Activated CD8-positive, alpha-beta memory T cell treated with anti-CD3 and anti-CD28 coated beads, Interleukin-2, amount 50 U/mL, for 4 hours (primary cell): ENCODE results near the gene RHOBTB1.

Experiments
- DNase-seq: peaks from one replicate; pipeline ENCODE4 v3.0.0-alpha.2; 2020

The RHOBTB1 gene

DNA sequence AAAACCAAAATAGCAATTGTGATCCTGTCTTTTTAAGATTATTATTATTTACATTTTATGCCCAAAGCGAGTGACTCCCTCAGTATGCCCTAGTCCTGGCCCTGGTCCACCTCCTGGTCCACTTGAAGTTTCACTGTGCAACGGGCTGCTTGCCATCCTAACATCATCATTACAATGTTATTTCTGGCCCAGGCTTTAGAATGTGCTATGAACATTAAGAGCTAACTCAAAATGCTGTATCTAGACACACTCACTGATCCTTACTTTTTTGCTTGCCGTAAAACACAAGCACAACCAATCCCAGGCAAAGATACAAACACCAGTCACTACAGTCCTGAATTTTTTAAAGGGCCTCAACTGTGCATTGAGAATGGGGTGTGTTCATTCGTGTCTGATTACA lies 38.4 kb downstream of the RHOBTB1 start:
- DNase-seq = no peak

DNA sequence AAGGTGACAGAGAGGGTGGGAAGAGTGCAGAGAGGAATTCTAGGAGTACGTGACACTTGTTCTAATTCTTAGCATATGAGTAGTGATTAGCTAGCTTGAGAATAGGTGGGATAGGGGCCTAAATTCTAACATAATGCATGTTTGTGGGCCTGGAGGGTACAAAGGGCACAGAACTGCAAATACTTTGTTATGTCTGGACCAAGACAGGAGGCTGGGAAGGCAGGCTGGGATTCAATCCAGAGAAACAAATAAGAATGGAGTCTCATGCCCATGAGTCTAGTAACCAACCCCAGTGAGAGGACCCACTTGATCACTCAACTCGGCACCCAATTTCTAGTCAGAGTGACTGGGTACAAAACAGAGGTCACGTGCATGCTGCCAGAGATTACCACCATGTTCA lies 40.9 kb downstream of the RHOBTB1 start:
- no peak for DNase-seq

DNA sequence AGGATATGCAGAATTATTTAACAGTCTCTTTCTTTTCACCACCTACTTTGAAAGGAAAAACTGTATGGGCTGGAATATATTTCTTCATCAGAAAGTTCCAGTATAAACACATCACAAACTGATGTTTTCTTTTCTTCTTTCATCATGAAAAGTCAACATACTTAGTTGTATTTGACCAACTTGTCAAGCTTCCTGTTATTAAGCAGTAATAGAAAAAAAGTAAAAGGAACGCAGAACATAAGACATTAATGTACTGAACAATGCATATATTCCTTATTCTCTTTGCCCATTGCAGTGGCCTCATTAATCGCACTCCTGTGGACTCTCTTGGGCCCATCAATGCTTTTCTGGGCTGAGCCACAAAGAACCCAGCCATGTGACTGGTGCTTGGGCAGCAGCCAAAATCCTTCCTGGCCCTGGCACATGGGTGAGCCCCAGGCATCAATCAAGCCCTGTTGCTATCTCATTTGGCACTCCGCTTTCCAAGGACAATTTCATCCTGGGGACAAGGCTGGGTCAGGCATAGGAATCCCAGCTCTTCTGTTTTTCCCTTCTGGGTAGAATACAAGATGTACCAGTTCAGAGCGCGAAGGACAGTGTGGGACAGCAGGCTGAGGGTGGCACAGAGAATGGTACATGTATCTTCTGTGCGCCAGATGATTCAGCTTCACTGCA lies 42.3 kb downstream of the RHOBTB1 start:
- DNase-seq = no peak

DNA sequence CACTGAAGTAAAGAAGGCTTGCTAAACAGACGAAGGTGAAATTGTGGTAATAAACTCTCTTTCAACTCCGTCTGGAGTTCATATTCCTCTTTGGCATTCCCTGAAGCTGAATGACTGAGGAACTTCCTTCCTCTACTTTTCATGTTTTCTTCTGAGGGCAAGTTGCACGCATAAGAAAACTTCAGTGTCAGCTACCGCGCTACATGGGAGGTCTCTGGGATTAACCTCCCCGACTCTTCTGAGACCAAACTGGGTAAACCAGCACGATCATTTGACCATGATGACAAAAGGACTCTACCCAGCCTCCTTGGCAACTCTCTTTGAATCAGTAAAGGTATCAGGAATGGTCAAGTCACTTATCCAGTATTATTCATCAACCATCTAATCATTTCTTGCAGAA lies 44.7 kb downstream of the RHOBTB1 start:
- DNase-seq = no peak

DNA sequence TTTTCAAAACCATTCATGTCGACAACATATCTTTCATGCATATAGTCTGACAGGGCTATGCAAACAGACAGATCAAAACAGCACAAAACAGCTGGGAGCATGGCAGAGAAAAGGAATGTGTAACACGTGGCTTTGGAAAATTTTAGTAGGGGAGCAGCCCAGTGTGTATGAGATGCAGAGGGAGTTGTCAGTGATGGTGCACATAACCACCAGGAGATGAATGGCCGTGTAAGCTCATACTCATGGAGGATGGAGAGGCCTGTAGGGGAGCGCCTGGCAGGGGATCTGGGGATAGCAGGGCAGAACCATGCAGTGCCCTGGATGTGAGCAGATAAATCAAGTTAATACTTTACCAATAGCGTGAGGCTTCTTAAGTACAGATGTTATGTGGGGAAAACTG lies 45.7 kb downstream of the RHOBTB1 start:
- no peak for DNase-seq

DNA sequence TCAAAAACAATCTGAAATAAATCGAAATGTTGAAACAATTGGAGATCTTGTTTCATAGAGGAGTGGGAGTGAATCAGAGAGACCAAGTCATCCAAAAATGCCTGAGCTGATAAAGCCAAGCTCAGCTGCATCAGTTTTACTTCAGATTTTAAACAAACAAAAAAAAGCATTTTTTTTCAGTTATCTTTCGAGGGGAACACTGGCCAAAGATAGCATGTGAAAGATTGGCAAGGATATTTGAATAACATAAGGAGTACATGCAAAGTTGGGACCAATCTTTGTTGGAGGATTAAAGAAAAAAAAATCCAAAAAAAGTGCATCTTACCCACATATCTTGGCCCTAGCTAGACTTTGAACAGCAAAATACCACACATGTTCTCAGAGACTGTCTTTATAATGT lies 47.2 kb downstream of the RHOBTB1 start:
- no peak for DNase-seq

DNA sequence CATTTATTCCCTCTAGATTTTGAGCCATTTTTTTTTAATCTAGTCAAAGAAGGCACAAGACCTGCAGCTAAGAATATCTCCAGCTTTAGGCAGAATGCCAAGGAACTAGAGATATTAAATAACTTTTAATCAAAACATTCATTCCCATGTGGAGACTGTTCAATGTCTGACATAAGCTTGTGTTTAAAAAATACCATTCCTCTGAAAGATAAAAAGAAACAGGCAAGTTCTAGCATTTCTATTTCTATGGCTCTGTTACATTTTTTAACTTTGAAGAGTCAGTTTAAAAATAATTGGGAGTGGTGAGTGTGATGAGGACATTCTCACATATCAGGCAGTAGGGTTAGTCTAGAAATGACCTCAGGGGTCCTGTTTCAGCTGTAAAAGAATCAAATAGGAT lies 48.0 kb downstream of the RHOBTB1 start:
- no peak for DNase-seq

DNA sequence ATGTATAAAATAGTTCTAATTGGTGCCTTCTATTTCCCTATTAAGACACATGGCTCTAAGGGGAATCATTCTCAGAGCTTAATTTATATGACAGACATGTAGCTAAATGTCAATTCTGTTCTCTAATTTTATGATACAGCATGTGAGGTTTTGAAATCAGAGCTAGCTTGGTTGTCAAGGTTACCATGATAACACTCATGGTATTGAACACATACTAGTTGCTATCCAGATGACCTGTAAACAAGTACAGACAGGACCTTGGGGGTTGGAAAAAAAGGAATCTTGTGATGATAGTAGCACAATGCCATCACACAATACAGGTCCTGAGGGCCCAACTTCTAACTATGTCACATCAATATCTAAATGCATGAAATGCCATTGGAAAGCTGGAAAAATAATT lies 49.2 kb downstream of the RHOBTB1 start:
- no peak for DNase-seq

DNA sequence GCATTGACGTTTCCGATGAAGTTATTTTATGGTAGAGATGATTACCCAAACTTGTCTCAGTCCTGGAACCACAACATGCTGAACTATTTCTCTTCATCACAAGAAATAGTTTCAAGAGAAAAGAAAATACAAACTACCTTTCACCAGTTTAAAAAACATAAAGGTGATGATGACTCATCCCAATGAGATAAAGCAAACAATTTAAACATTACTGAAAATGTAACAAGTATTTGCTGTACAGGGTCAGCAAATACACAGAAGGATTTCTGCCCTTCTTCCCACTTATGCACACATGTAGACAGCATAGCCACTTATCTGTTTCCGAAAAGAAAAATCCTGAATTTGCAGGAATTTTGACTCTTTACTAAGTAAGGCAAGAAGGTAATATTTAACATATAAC lies 50.8 kb downstream of the RHOBTB1 start:
- no peak for DNase-seq

DNA sequence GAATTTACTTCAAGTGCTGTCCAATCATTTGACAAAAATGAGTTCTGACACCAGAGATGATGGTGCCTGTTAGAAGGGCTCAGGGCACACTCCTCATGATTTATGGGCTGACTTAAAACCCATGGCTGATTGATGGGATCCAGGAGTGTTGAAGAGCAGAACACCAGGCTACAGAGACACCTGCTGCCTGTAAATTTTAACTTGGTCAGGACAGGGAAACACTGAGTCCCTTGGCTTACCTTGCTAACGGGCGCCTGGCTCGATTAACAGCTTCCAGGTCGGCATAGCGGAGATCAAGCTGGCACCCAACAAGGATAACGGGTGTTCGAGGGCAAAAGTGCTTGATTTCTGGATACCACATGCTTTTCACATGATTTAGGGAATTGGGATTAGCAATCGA lies 51.4 kb downstream of the RHOBTB1 start:
- DNase-seq = no peak

DNA sequence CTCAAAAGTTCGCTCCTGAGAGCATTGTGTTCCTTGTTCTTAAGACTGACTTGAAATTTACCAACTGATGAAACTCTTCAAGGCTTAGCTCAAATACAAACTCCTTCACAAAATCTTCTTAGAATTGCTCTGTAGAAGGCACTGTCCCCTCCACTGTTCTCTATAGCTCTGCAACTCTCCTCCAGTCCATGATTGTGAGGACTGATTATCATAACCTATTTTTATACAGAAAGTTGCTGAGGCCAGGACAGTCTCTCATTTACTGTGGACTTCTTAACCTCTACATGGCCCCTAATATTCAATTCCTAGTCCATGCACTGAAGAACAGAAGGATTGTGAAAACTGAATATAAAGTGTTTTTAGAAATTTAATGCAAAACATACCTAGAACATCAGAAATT lies 53.2 kb downstream of the RHOBTB1 start:
- no peak for DNase-seq

DNA sequence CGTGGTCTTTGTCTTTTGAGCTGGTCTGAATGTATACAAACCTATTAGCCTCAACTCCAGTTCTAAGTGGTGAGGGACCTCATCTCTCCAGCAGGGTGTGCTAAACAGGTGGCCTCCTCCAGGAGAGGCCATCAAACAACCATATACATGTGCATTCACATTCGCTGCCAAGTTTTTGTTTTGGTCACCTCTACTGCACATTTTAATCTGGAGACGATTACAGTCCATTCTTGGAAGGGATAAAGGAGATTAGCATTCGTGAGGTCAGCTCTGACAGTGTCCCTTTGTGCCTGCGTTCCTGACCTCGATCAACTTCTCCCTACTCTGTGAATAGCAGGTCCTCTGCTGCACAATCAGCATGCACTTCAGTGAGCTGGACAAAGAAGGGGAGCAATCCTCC lies 60.8 kb downstream of the RHOBTB1 start:
- no peak for DNase-seq

DNA sequence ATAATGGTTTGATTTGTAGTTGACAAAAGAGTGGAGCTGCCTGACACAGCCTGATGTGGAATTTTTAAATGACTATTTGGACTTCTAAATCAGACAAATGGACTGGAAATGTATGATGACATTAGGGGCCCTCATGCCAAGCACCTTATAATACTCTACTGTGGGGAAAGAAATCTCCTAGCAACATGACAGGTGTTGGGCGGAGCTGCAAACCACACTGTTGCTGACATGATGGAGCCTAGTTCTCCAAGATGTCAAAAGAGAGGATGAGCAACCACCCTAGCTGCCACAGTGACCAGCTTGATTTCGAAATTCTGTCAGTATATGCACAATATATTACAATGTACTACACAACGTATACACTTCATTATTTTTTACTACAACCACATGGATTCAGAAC lies 65.8 kb downstream of the RHOBTB1 start:
- DNase-seq = no peak

DNA sequence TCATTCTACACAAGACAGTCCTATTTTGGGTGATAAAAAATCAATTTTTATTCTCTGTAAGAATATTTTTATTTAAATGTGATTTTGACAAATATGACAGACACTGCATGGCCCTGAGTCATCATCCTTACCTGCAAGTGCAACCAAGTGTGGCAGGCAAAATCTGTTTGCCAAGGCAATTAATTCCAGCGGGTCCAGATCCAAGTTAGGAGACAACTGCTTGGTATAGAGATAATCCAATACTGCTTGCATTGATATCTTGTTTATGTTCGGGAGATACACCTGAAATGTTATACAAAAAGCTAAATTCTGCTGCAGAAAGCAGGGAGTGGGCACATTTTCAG lies 66.2 kb downstream of the RHOBTB1 start:
- DNase-seq = no peak

DNA sequence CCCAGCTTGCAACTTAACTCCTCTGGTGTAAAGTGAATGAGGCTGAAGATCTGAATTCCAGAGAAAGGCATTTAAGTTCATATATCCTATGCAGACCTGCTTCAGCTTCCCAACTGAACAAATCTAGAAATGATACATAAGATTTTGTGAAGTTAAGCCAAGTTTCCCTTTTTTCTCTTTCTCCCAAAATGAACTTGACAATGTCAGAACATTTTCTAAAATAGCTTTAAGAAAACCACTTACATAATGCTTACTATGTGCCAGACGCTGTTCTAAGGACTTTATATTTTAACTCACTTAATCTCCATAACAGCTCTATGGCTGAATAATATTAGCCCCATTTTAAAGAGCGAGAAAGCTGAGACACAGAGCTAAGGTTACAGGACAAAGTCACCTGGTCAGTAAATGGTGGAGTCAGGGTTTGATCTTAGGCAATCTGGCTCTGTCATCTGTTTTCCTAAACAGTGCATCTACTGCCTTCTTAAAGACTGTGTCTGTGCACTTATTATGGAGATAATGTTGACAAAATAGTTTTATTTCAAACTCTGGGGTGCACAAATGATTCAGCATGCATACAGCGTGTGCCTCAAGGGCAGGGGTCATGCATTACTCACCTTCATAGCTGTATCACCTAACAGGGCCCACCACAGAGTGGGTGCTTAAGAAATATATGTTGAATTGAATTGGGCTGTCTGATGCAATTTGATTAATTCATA lies 66.8 kb downstream of the RHOBTB1 start:
- DNase-seq = no peak

DNA sequence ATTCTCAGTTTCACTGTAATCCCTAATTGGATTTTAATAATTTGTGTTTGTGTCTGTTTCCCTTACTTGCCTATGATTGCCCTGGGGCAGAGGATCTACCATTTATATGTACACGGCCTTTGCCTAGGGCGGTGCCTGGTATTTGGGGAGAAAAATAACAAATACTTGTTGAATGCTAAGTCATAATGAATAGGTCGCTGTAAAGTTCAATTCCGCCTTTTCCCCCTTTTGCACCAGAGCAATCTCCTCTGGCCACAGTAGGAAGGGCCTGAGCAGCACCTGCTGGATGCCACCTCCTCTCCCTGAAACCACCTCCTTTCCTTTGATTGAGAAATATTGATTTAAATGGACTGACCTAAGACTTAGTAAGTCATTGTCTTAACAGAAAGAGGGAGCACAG lies 70.2 kb downstream of the RHOBTB1 start:
- DNase-seq = no peak

DNA sequence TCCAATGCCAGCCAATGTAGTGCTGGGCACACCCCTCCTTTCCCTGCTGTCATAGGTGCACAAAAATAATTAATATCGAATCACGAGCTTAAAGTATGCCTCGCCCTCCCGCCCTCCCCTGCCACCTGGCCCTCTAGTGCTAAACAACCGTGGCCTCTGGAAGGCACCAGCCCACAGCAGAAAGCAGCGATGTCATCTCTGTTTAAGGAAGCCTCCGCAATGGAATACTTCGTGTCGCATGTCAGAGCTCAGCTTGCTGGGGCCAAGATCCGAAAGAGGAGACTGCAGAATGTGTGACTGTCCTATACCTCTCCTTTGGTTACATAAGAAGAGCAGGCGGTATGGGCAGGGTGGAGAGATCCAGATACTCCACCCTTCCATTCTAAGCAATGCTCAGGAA lies 71.5 kb downstream of the RHOBTB1 start:
- DNase-seq = no peak

DNA sequence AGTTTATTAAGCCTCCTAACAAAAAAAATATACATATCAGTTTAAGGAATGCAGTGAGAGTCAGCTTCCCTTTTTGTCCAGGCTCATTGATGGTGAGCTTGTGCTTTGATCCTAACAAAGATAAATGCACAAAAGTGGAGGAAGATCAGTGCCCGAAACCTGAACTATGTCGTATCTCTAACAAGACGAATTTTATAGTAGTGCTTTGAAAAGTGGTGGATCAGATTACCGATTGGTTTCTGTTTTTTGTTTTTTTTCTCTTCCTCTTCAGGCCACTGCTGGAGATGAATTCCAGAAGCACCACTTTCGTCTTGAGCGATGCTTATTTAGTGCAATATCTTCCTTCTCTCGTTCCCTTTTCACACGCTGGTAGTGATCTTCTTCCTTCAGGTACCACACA lies 72.8 kb downstream of the RHOBTB1 start:
- DNase-seq = no peak

DNA sequence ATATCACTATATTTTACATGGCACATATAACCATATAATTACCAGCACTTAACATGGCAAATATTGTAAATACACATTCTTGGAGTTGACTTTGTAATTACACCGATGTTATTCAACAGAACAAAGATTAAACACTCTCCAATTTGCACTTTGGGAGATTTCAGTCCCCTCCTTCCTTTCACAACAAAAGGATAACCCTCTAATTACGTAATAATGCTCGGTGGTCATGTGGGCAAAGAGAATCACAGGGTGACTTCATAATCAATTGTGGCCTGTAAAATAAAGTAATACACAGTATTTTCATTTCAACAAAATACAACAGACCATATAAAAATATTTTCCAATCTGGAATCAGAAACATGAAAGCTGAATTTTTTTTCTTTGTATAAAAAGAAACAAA lies 73.2 kb downstream of the RHOBTB1 start:
- DNase-seq = no peak

DNA sequence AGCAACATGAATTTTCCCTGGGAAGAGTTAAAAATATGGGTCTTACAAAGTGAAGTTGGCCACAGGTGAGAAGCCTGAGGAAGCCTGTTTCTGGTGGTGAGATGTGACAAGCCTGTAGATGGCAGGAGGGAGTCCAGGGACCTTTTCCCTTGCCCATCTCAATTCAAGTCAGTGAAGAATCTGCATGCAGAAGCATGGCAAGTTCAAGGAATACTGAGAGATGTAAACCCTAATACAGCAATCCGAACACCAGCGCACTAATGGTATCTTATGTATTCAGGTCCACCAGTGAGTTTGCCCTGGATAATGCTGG lies 73.6 kb downstream of the RHOBTB1 start:
- no peak for DNase-seq

DNA sequence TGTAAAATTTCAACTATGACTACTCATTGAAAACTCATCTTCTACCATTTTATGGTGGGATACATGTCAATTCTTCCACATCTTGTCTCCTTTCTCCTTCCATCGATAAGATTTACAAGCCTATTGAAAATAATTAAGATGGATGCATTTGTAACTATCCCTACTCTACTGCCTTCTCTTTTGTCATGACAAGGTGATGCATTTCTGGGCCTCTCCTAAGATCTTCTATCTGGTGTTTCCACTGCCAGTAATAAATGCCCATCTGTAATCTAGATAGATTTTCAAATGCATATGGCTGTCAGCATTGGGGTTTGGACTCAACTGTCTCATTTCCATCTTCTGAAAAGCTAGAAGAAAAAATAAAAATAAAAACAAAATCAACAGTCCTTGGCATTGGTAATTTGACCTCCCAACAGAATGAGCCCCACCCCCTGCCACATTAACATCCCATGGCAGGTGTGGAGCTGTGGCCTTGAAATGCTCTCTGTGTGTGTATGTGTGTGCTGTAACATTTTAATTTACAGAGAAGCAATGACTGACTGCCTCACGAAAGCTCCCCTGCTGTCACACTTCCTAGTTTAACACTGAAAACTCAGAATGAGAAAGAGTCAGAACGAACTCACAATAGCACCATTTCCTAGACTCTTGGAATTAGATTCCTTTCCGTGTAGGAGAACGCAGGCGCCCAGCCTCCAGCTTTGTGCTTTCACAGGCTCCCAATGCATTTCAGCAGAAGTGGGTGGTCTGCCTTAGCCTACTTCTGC lies 74.2 kb downstream of the RHOBTB1 start:
- no peak for DNase-seq

DNA sequence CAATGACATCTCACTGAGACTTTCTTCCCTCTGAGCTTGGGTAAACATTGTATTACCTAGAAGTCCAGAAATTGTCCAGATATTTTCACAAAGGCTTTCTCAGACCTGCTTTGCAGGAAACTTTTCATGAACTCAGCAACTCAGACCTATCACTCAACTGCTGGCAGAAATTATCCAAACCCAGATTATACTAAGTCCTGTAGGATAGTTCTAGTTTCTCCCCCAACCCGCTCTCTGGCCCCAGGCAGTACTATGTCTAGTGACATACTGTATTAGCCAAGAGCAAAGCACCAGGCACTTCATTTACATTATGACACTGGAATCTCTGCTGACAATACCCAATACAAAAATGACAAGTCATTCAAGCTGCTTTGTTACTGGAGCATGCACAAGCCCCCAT lies 75.0 kb downstream of the RHOBTB1 start:
- no peak for DNase-seq

DNA sequence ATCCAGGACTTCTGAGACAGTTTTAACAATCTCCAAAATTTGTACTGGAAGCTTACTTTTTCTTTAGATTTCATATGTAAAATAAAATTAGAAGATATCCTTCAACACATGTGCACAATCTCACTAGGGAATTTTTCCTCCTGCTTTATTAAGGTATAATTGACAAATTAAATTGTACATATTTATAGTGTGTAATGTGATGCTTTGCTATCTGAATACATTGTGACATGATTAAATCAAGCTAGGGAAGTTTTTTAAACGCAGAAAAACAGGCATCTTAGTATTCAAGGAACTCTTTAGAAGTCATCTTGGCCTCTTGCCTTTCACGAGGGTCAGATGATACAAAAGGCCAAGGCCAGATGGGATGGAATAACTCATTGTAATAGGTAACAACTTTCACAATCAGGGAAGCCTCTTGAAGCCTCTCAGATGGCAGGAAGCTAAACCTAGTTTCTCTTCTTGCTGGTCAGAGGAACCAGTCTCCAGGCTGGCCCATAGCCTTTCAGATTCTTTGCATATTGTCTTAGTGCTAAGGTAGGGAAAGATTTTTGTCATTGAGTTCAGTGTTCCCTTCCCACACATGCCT lies 78.7 kb downstream of the RHOBTB1 start:
- DNase-seq = no peak

DNA sequence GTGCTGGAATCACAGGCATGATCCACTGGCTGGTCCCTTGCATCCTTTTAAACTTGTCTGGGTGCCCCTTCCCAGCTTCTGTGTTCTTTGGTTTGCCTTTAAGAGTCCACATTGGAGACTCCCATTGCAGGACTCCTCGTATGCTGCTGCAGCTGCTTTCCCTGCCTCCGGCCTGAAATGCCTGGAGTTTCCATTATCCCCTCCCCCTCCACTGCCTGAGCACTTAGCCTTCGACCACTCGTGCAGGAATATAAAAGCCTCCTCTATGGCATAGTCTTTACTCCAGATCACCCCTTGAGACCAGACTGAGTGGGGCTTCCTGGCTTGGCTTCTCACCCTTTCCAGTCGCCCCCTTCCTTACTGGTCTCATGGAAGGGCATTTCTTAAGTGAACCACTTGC lies 80.2 kb downstream of the RHOBTB1 start:
- no peak for DNase-seq
